HUES6 (cell line): ENCODE data around the gene CD8A.
A peak's percentile ranks its signal among the peaks of the same experiment; 100 is the strongest.

Experiments used
- H3K27ac ChIP-seq: 2 replicates; pipeline ENCODE4 v1.7.0; 2013; ENCODE audit warnings: low read depth, mild to moderate bottlenecking, low read length, inconsistent platforms
- H3K27me3 ChIP-seq: 2 replicates; pipeline ENCODE4 v1.6.1; 2013; ENCODE audit warnings: low read length; ENCODE audit not compliant: control insufficient read depth, insufficient read depth
- H3K36me3 ChIP-seq: 2 replicates; pipeline ENCODE4 v1.6.1; 2013; ENCODE audit warnings: low read length; ENCODE audit not compliant: control insufficient read depth, insufficient read depth
- H3K4me1 ChIP-seq: 2 replicates; pipeline ENCODE4 v1.6.1; 2013; ENCODE audit warnings: low read length; ENCODE audit not compliant: control insufficient read depth, insufficient read depth
- H3K4me3 ChIP-seq: 2 replicates; pipeline ENCODE4 v1.5.1; 2013; ENCODE audit warnings: low read depth, low read length
- H3K9ac ChIP-seq: one replicate; pipeline ENCODE4 v1.6.1; 2013; ENCODE audit warnings: mild to moderate bottlenecking, low read length
- H3K9me3 ChIP-seq: 2 replicates; pipeline ENCODE4 v1.6.1; 2013; ENCODE audit warnings: low read depth, low read length; ENCODE audit not compliant: control insufficient read depth, insufficient read depth

Gene CD8A

GRCh38 chr2:86807468-86808275 lies 17.0 kb upstream of the CD8A start:
- H3K36me3 ChIP-seq, result no peaks in the 10 kb centered on the region
- H3K9me3 ChIP-seq, result no peaks in the 10 kb centered on the region
- H3K27me3 ChIP-seq, result peaks cover 38% of the 10 kb centered on the region
- no peak overlapping the region for H3K27ac ChIP-seq
- peak overlapping the region; percentile 31 for H3K9ac ChIP-seq
- H3K4me3 ChIP-seq, result peak overlapping the region; percentile 67
- H3K4me1 ChIP-seq, result peaks cover 5% of the 10 kb centered on the region; the same call in 1 of the 2 replicates

- H3K4me1 ChIP-seq, result peaks cover 5% of the 10 kb centered on the region; the same call in 1 of the 2 replicates
- peak overlapping the region; percentile 31 for H3K9ac ChIP-seq
- no peaks in the 10 kb centered on the region for H3K36me3 ChIP-seq
- H3K27me3 ChIP-seq, result peaks cover 38% of the 10 kb centered on the region
- H3K9me3 ChIP-seq, result no peaks in the 10 kb centered on the region
- peak overlapping the region; percentile 67 for H3K4me3 ChIP-seq
- no peak overlapping the region for H3K27ac ChIP-seq
Observed at GRCh38 chr2:86807133-86807467, 16.4 kb upstream of the CD8A start.

GRCh38 chr2:86806059-86806857 lies 15.5 kb upstream of the CD8A start:
- Histone ChIP-seq H3K4me1 (peaks cover 5% of the 10 kb centered on the region; the same call in 1 of the 2 replicates), H3K27me3 (peaks cover 38% of the 10 kb centered on the region), H3K9ac (no peak overlapping the region), H3K9me3 (no peaks in the 10 kb centered on the region), H3K27ac (no peak overlapping the region), H3K4me3 (no peak overlapping the region), H3K36me3 (no peaks in the 10 kb centered on the region)

- H3K27ac ChIP-seq, result no peak overlapping the region
- H3K9ac ChIP-seq, result no peak overlapping the region
- peaks cover 14% of the 10 kb centered on the region for H3K9me3 ChIP-seq
- no peaks in the 10 kb centered on the region for H3K36me3 ChIP-seq
- H3K4me3 ChIP-seq, result no peak overlapping the region
- peaks cover 5% of the 10 kb centered on the region for H3K27me3 ChIP-seq
- no peaks in the 10 kb centered on the region for H3K4me1 ChIP-seq
Observed at GRCh38 chr2:86800856-86801567, 10.3 kb upstream of the CD8A start.

- no peak overlapping the region for H3K9ac ChIP-seq
Observed at GRCh38 chr2:86794861-86795260, 4.1 kb upstream of the CD8A start.

GRCh38 chr2:86793752-86794151 lies 3.0 kb upstream of the CD8A start:
- Histone ChIP-seq H3K27ac (no peak overlapping the region), H3K9me3 (peaks cover 15% of the 10 kb centered on the region), H3K9ac (no peak overlapping the region), H3K4me1 (peaks cover 10% of the 10 kb centered on the region), H3K36me3 (no peaks in the 10 kb centered on the region), H3K27me3 (peaks cover 65% of the 10 kb centered on the region), H3K4me3 (no peak overlapping the region)

More at GRCh38 chr2:86794861-86795260, 4.1 kb upstream of the CD8A start:
- H3K4me3 ChIP-seq, result no peak overlapping the region
- no peaks in the 10 kb centered on the region for H3K36me3 ChIP-seq
- no peak overlapping the region for H3K27ac ChIP-seq
- peaks cover 10% of the 10 kb centered on the region for H3K4me1 ChIP-seq
- H3K27me3 ChIP-seq, result peaks cover 54% of the 10 kb centered on the region
- peaks cover 15% of the 10 kb centered on the region for H3K9me3 ChIP-seq

- peak overlapping the region; percentile 44 for H3K4me3 ChIP-seq
- H3K27ac ChIP-seq, result no peak overlapping the region
Observed at GRCh38 chr2:86791573-86791972, 860 bp upstream of the CD8A start.

GRCh38 chr2:86790134-86790675 lies 508 bp downstream of the CD8A start:
- Histone ChIP-seq H3K9ac (no peak overlapping the region), H3K9me3 (no peaks in the 10 kb centered on the region), H3K27me3 (peaks cover 79% of the 10 kb centered on the region), H3K27ac (no peak overlapping the region), H3K4me1 (peaks cover 10% of the 10 kb centered on the region), H3K4me3 (peak overlapping the region; percentile 44), H3K36me3 (no peaks in the 10 kb centered on the region)

More at GRCh38 chr2:86791573-86791972, 860 bp upstream of the CD8A start:
- H3K9me3 ChIP-seq, result peaks cover 6% of the 10 kb centered on the region
- H3K27me3 ChIP-seq, result peaks cover 82% of the 10 kb centered on the region
- peaks cover 10% of the 10 kb centered on the region for H3K4me1 ChIP-seq
- H3K9ac ChIP-seq, result no peak overlapping the region
- H3K36me3 ChIP-seq, result no peaks in the 10 kb centered on the region

GRCh38 chr2:86789687-86790133 lies 1.0 kb downstream of the CD8A start:
- peaks cover 74% of the 10 kb centered on the region for H3K27me3 ChIP-seq

GRCh38 chr2:86788881-86789686 lies 1.6 kb downstream of the CD8A start:
- H3K27ac ChIP-seq, result no peak overlapping the region
- peaks cover 68% of the 10 kb centered on the region for H3K27me3 ChIP-seq
- H3K4me3 ChIP-seq, result peak overlapping the region; percentile 46; the same call in 1 of the 2 replicates
- H3K9me3 ChIP-seq, result no peaks in the 10 kb centered on the region
- H3K36me3 ChIP-seq, result no peaks in the 10 kb centered on the region
- H3K9ac ChIP-seq, result no peak overlapping the region
- peaks cover 10% of the 10 kb centered on the region for H3K4me1 ChIP-seq

More at GRCh38 chr2:86789687-86790133, 1.0 kb downstream of the CD8A start:
- H3K36me3 ChIP-seq, result no peaks in the 10 kb centered on the region
- peak overlapping the region; percentile 44; the same call in 1 of the 2 replicates for H3K4me3 ChIP-seq
- H3K27ac ChIP-seq, result no peak overlapping the region
- H3K4me1 ChIP-seq, result peaks cover 10% of the 10 kb centered on the region
- no peak overlapping the region for H3K9ac ChIP-seq
- H3K9me3 ChIP-seq, result no peaks in the 10 kb centered on the region
